Neural progenitor cell (in vitro differentiated cells): Measurements from ENCODE around the gene CNIH2. TPM values are rescaled to one million over a fixed set of nuclear protein-coding genes. Genes with fewer than 3 reads are reported as not detected.

Experiments used
- DNase-seq: peaks from one replicate; pipeline ENCODE4 v3.0.0-alpha.2; 2016; ENCODE audit warnings: low spot score
- H2AFZ ChIP-seq: fragments of 200-600 bp; sonication (generic); replicated peaks from 2 replicates; pipeline ENCODE4 v1.6.1; 2016; ENCODE audit warnings: antibody characterized with exemption
- H3F3A ChIP-seq: fragments of 200-600 bp; sonication (generic); 2 replicates; pipeline ENCODE4 v1.6.1; 2016; ENCODE audit warnings: antibody characterized with exemption, low read depth
- H3K27ac ChIP-seq: fragments of 200-600 bp; sonication (generic); 2 replicates; pipeline ENCODE4 v1.5.1; 2016; ENCODE audit warnings: mild to moderate bottlenecking
- H3K27me3 ChIP-seq: fragments of 200-600 bp; sonication (generic); 2 replicates; pipeline ENCODE4 v1.6.1; 2016; ENCODE audit warnings: mild to moderate bottlenecking, moderate library complexity
- H3K36me3 ChIP-seq: fragments of 200-600 bp; sonication (generic); 2 replicates; pipeline ENCODE4 v1.5.1; 2016
- H3K4me1 ChIP-seq: fragments of 200-600 bp; sonication (generic); 2 replicates; pipeline ENCODE4 v1.6.1; 2016; ENCODE audit warnings: mixed run types
- H3K4me2 ChIP-seq: fragments of 200-600 bp; sonication (generic); 2 replicates; pipeline ENCODE4 v1.6.1; 2016
- H3K4me3 ChIP-seq: fragments of 200-600 bp; sonication (generic); 2 replicates; pipeline ENCODE4 v1.5.1; 2016
- H3K79me2 ChIP-seq: fragments of 200-600 bp; sonication (generic); 2 replicates; pipeline ENCODE4 v1.6.1; 2016; ENCODE audit warnings: low read depth
- H3K9ac ChIP-seq: fragments of 200-600 bp; sonication (generic); 2 replicates; pipeline ENCODE4 v1.6.1; 2016
- H3K9me3 ChIP-seq: fragments of 200-600 bp; sonication (generic); 2 replicates; pipeline ENCODE4 v1.5.1; 2016; ENCODE audit warnings: low read depth
- H4K20me1 ChIP-seq: fragments of 200-600 bp; sonication (generic); 2 replicates; pipeline ENCODE4 v1.6.1; 2016; ENCODE audit warnings: low read depth
- H3K27ac Mint-ChIP-seq: 3 replicates; pipeline ENCODE4 v1.8.0; 2021; ENCODE audit warnings: mixed read lengths
- H3K27me3 Mint-ChIP-seq: 2 replicates; pipeline ENCODE4 v1.8.0; 2022; ENCODE audit warnings: low read depth, mild to moderate bottlenecking, inconsistent platforms, moderate library complexity, mixed read lengths; ENCODE audit not compliant: insufficient read depth
- H3K36me3 Mint-ChIP-seq: 3 replicates; pipeline ENCODE4 v1.8.0; 2021; ENCODE audit warnings: mixed read lengths
- H3K4me1 Mint-ChIP-seq: 3 replicates; pipeline ENCODE4 v1.8.0; 2021; ENCODE audit warnings: mixed read lengths
- H3K4me3 Mint-ChIP-seq: 3 replicates; pipeline ENCODE4 v1.8.0; 2021; ENCODE audit warnings: mild to moderate bottlenecking, moderate library complexity, mixed read lengths
- H3K9me3 Mint-ChIP-seq: 3 replicates; pipeline ENCODE4 v1.8.0; 2020; ENCODE audit warnings: mixed read lengths
- CTCF ChIP-seq: fragments of 200-600 bp; sonication (generic); IDR thresholded peaks from 2 replicates; pipeline ENCODE4 v1.5.1; 2017; ENCODE audit warnings: antibody characterized with exemption, mild to moderate bottlenecking
- EZH2 ChIP-seq: fragments of 200-600 bp; sonication (generic); IDR thresholded peaks from 2 replicates; pipeline ENCODE4 v1.6.1; 2017; ENCODE audit warnings: antibody characterized with exemption, mild to moderate bottlenecking, moderate library complexity
- EZH2phosphoT487 ChIP-seq: fragments of 200-600 bp; sonication (generic); IDR thresholded peaks from 2 replicates; pipeline ENCODE4 v1.6.1; 2017; ENCODE audit warnings: antibody characterized with exemption
- total RNA-seq: library from RNA; depleted of rRNA; stranded (reverse); fragments of >200 nt; gene quantifications from 2 replicates; pipeline ENCODE4 v1.2.3, GENCODE V29; 2015; ENCODE audit warnings: low replicate concordance

Gene CNIH2
- total RNA-seq, 1 donor from 2014 or later: 5.7 TPM

- H3K4me1 ChIP-seq: peaks cover 12% of the 10 kb centered on the region
- peaks cover 34% of the 10 kb centered on the region for H3F3A ChIP-seq
- Mint-ChIP-seq H3K36me3 (peaks cover 13% of the 10 kb centered on the region), H3K4me1 (peaks cover 13% of the 10 kb centered on the region), H3K9me3 (no peaks in the 10 kb centered on the region), H3K27me3 (peaks cover 13% of the 10 kb centered on the region), H3K27ac (no peak overlapping the region), H3K4me3 (no peak overlapping the region)
- H3K9me3 ChIP-seq: no peaks in the 10 kb centered on the region
- H3K4me3 ChIP-seq: no peak overlapping the region
- DNase-seq: peak; percentile 55
- H3K4me2 ChIP-seq: no peak overlapping the region
- no peak overlapping the region for H3K9ac ChIP-seq
- H3K27me3 ChIP-seq: no peaks in the 10 kb centered on the region
- H3K36me3 ChIP-seq: no peaks in the 10 kb centered on the region
- no peak overlapping the region for H3K27ac ChIP-seq
- peaks cover 37% of the 10 kb centered on the region for H4K20me1 ChIP-seq
- H2AFZ ChIP-seq: no peak overlapping the region
- peaks cover 13% of the 10 kb centered on the region for H3K79me2 ChIP-seq
- TF ChIP-seq EZH2phosphoT487: no peak
- no peak for TF ChIP-seq EZH2
- peak; percentile 64 for TF ChIP-seq CTCF
These were observed 13.1 kb upstream of the CNIH2 start for GRCh38 chr11:66264914-66265313.

GRCh38 chr11:66265531-66266377 is 12.2 kb upstream of the CNIH2 start:
- Mint-ChIP-seq H3K27ac (no peak overlapping the region), H3K4me3 (no peak overlapping the region), H3K27me3 (peaks cover 13% of the 10 kb centered on the region), H3K36me3 (peaks cover 10% of the 10 kb centered on the region), H3K4me1 (peaks cover 17% of the 10 kb centered on the region), H3K9me3 (no peaks in the 10 kb centered on the region)
- Histone ChIP-seq H3K27ac (no peak overlapping the region), H3K27me3 (no peaks in the 10 kb centered on the region), H3K36me3 (no peaks in the 10 kb centered on the region), H3K4me3 (no peak overlapping the region), H2AFZ (no peak overlapping the region), H3K79me2 (peaks cover 21% of the 10 kb centered on the region), H3K4me2 (no peak overlapping the region), H3F3A (peaks cover 34% of the 10 kb centered on the region), H3K9me3 (no peaks in the 10 kb centered on the region), H3K4me1 (peaks cover 12% of the 10 kb centered on the region), H4K20me1 (peaks cover 38% of the 10 kb centered on the region), H3K9ac (no peak overlapping the region)
- no peak for DNase-seq
- TF ChIP-seq EZH2phosphoT487: no peak
- TF ChIP-seq CTCF: no peak
- no peak for TF ChIP-seq EZH2

- H3K27me3 ChIP-seq: no peaks in the 10 kb centered on the region
- no peak for TF ChIP-seq EZH2
- TF ChIP-seq CTCF: no peak
- TF ChIP-seq EZH2phosphoT487: no peak
- no peak for DNase-seq
- H3K27me3 Mint-ChIP-seq: peaks cover 13% of the 10 kb centered on the region
- H3K4me2 ChIP-seq: peak overlapping the region; percentile 93
- H3F3A ChIP-seq: peaks cover 34% of the 10 kb centered on the region
- H3K9me3 ChIP-seq: no peaks in the 10 kb centered on the region
- no peaks in the 10 kb centered on the region for H3K36me3 ChIP-seq
- peak overlapping the region; percentile 97 for H3K4me3 Mint-ChIP-seq
- H3K27ac ChIP-seq: no peak overlapping the region
- H3K4me1 Mint-ChIP-seq: peaks cover 19% of the 10 kb centered on the region
- peak overlapping the region; percentile 76 for H3K4me3 ChIP-seq
- peaks cover 25% of the 10 kb centered on the region for H3K79me2 ChIP-seq
- H3K4me1 ChIP-seq: peaks cover 12% of the 10 kb centered on the region
- peaks cover 10% of the 10 kb centered on the region for H3K36me3 Mint-ChIP-seq
- peaks cover 42% of the 10 kb centered on the region for H4K20me1 ChIP-seq
- H3K27ac Mint-ChIP-seq: no peak overlapping the region
- no peak overlapping the region for H2AFZ ChIP-seq
- H3K9ac ChIP-seq: no peak overlapping the region
- no peaks in the 10 kb centered on the region for H3K9me3 Mint-ChIP-seq
These were observed 11.5 kb upstream of the CNIH2 start for GRCh38 chr11:66266378-66267038.
